SU-DHL-6 (cell line): ENCODE data around the gene UBE2E2.

Experiments
- H2AFZ ChIP-seq: fragments of 200-600 bp; sonication (generic); 2 replicates; pipeline ENCODE4 v1.6.1; 2014; ENCODE audit warnings: low read depth, mild to moderate bottlenecking, moderate library complexity, mixed read lengths, antibody characterized with exemption, low read length; ENCODE audit not compliant: severe bottlenecking
- H3F3A ChIP-seq: fragments of 200-600 bp; shearing (Covaris generic); 2 replicates; pipeline ENCODE4 v1.6.0; 2016; ENCODE audit warnings: antibody characterized with exemption, mild to moderate bottlenecking; ENCODE audit not compliant: insufficient read depth
- H3K27ac ChIP-seq: fragments of 200-600 bp; sonication (generic); 2 replicates; pipeline ENCODE4 v1.5.1; 2016; ENCODE audit warnings: low read depth, mild to moderate bottlenecking, low read length, moderate library complexity, mixed read lengths
- H3K27me3 ChIP-seq: fragments of 200-600 bp; sonication (generic), shearing (Covaris generic); 2 replicates; pipeline ENCODE4 v1.6.0; 2014; ENCODE audit warnings: mild to moderate bottlenecking, low read length
- H3K36me3 ChIP-seq: fragments of 200-600 bp; sonication (generic); 2 replicates; pipeline ENCODE4 v1.6.1; 2014; ENCODE audit warnings: mild to moderate bottlenecking, low read length, mixed read lengths
- H3K4me2 ChIP-seq: fragments of 300-600, 200-600 bp; shearing (Covaris generic), sonication (generic); 2 replicates; pipeline ENCODE4 v1.6.0; 2014; ENCODE audit warnings: low read length, low read depth, mild to moderate bottlenecking; ENCODE audit not compliant: poor library complexity, severe bottlenecking
- H3K4me3 ChIP-seq: fragments of 200-600 bp; sonication (generic); 2 replicates; pipeline ENCODE4 v1.5.1; 2014; ENCODE audit warnings: antibody characterized with exemption, low read length, mild to moderate bottlenecking, mixed read lengths; ENCODE audit not compliant: insufficient read depth, poor library complexity, severe bottlenecking
- H3K79me2 ChIP-seq: fragments of 200-600 bp; sonication (generic); 2 replicates; pipeline ENCODE4 v1.6.1; 2014; ENCODE audit warnings: mild to moderate bottlenecking, low read length, moderate library complexity; ENCODE audit not compliant: insufficient read depth
- H3K9ac ChIP-seq: fragments of 200-600 bp; sonication (generic); 2 replicates; pipeline ENCODE4 v1.7.0; 2014; ENCODE audit warnings: mild to moderate bottlenecking, low read length
- H3K9me2 ChIP-seq: fragments of 200-600 bp; sonication (generic); replicated peaks from 2 replicates; pipeline ENCODE4 v1.6.1; 2014; ENCODE audit warnings: low read length; ENCODE audit not compliant: insufficient read depth
- H3K9me3 ChIP-seq: fragments of 200-600 bp; sonication (generic); 2 replicates; pipeline ENCODE4 v1.6.1; 2014; ENCODE audit warnings: low read length, mixed read lengths; ENCODE audit not compliant: insufficient read depth
- H4K20me1 ChIP-seq: fragments of 200-600 bp; sonication (generic); 2 replicates; pipeline ENCODE4 v1.6.1; 2014; ENCODE audit warnings: low read depth, mild to moderate bottlenecking, antibody characterized with exemption, low read length, moderate library complexity, mixed read lengths
- EZH2phosphoT487 ChIP-seq: fragments of 200-600 bp; sonication (generic), shearing (Covaris generic); conservative IDR thresholded peaks from 2 replicates; pipeline ENCODE4 v1.6.1; 2018; ENCODE audit warnings: mild to moderate bottlenecking, antibody characterized with exemption, low read length, moderate library complexity, mixed read lengths
- TF ChIP-seq, protein P1 (sequence below): fragments of 200-600 bp; sonication (generic); IDR thresholded peaks from one replicate; pipeline ENCODE4 v1.5.1; 2017; ENCODE audit warnings: antibody characterized with exemption, mild to moderate bottlenecking, low read length, moderate library complexity; ENCODE audit not compliant: insufficient read depth, poor library complexity, severe bottlenecking

Gene UBE2E2

GRCh38 chr3:23553353-23553752 is 350.2 kb downstream of the UBE2E2 start:
- no peak overlapping the region for H3K4me3 ChIP-seq
- H3K27ac ChIP-seq = no peak overlapping the region
- H3K4me2 ChIP-seq = no peak overlapping the region
- no peaks in the 10 kb centered on the region for H3K36me3 ChIP-seq
- no peaks in the 10 kb centered on the region for H3K27me3 ChIP-seq
- no peaks in the 10 kb centered on the region for H3K9me3 ChIP-seq
- H3F3A ChIP-seq = no peaks in the 10 kb centered on the region
- H3K9ac ChIP-seq = no peak overlapping the region
- no peaks in the 10 kb centered on the region for H4K20me1 ChIP-seq
- no peak for TF ChIP-seq EZH2phosphoT487
- TF ChIP-seq, protein P1, sequence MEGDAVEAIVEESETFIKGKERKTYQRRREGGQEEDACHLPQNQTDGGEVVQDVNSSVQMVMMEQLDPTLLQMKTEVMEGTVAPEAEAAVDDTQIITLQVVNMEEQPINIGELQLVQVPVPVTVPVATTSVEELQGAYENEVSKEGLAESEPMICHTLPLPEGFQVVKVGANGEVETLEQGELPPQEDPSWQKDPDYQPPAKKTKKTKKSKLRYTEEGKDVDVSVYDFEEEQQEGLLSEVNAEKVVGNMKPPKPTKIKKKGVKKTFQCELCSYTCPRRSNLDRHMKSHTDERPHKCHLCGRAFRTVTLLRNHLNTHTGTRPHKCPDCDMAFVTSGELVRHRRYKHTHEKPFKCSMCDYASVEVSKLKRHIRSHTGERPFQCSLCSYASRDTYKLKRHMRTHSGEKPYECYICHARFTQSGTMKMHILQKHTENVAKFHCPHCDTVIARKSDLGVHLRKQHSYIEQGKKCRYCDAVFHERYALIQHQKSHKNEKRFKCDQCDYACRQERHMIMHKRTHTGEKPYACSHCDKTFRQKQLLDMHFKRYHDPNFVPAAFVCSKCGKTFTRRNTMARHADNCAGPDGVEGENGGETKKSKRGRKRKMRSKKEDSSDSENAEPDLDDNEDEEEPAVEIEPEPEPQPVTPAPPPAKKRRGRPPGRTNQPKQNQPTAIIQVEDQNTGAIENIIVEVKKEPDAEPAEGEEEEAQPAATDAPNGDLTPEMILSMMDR = no peak
- no peaks in the 10 kb centered on the region for H3K9me2 ChIP-seq
- no peaks in the 10 kb centered on the region for H3K79me2 ChIP-seq
- H2AFZ ChIP-seq = no peak overlapping the region

DNA sequence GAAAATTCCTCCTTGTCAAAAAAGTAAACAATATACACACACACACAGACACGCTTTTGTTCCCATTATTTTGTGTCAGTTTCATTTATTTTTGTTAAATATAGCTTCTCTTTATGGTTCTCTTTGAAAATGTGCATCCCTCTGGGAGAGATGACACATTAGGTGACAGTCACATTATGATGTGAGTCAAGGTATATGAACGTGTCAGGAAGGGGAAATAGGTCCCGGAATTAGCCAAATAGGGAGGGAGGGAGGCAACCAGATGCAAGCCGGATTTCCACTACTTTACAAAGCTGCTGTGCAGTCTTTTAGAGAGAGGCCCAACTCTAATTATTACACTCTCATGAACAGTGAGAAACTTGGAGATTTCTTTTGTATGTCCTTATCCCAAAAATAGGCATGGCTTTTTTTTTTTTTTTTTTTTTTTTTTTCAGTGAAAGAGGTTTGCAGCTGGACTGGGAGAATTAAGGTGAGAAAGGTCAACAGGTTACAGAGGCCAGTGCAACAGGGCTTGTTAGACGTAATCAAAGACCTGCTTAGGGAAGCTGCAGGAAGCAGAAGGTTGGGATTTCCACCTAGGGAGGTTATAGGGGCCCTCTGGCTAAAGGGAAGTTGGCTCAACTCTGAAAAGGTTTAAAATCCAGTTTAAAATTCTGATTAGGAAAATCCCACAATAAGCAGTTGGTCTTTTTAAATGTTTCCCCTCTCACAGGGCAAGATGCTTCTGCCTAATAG is 362.1 kb downstream of the UBE2E2 start:
- Histone ChIP-seq H3K36me3 (no peaks in the 10 kb centered on the region), H3F3A (no peaks in the 10 kb centered on the region), H3K79me2 (no peaks in the 10 kb centered on the region), H3K9me2 (no peaks in the 10 kb centered on the region), H3K4me3 (no peak overlapping the region), H3K27ac (no peak overlapping the region), H3K27me3 (no peaks in the 10 kb centered on the region), H4K20me1 (no peaks in the 10 kb centered on the region), H3K9ac (no peak overlapping the region), H2AFZ (no peak overlapping the region), H3K4me2 (no peak overlapping the region), H3K9me3 (no peaks in the 10 kb centered on the region)
- TF ChIP-seq EZH2phosphoT487 = no peak
- TF ChIP-seq, protein P1 = no peak

DNA sequence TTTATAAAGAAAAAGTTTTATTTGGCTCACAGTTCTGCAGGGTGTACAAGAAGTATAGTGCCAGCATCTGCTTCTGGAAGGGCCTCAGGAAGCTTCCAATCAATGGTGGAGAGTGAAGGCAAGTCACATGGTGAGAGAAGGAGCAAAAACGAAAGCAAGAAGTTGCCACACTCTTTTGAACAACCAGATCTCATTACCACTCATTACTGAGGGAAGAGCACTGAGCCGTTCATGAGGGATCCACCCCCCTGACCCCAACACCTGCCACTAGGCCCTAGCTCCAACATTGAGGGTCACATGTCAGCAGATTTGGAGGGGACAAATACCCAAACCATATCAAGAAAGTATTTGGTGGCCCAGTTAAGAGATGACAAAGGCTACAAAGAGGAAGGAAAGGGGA is 363.4 kb downstream of the UBE2E2 start:
- Histone ChIP-seq H3K79me2 (no peaks in the 10 kb centered on the region), H2AFZ (no peak overlapping the region)

More for the DNA sequence above, 363.4 kb downstream of the UBE2E2 start:
- Histone ChIP-seq H3F3A (no peaks in the 10 kb centered on the region), H3K9ac (no peak overlapping the region), H3K4me2 (no peak overlapping the region), H3K27ac (no peak overlapping the region), H3K9me3 (no peaks in the 10 kb centered on the region), H3K27me3 (no peaks in the 10 kb centered on the region), H3K36me3 (no peaks in the 10 kb centered on the region), H3K9me2 (no peaks in the 10 kb centered on the region), H3K4me3 (no peak overlapping the region), H4K20me1 (no peaks in the 10 kb centered on the region)
- no peak for TF ChIP-seq EZH2phosphoT487
- TF ChIP-seq, protein P1 = no peak
